Keratinocyte (primary cell): ENCODE data around the gene VAMP8. TPM values are rescaled to one million over a fixed set of nuclear protein-coding genes. Genes with fewer than 3 reads are reported as not detected.

ENCODE experiments used
- DNase-seq: peaks from one replicate; pipeline ENCODE4 v3.0.0-alpha.2; 2011; ENCODE audit warnings: low read depth, missing footprints, low spot score
- FAIRE-seq: peaks from 2 replicates; lab custom pipeline; 2011; peaks lifted over from hg19 to GRCh38; lab: Jason Lieb, UNC
- H2AFZ ChIP-seq: 2 replicates; pipeline ENCODE4 v1.6.0; 2012; ENCODE audit warnings: low read length, control low read depth, inconsistent platforms; ENCODE audit not compliant: control insufficient read depth
- H3K27ac ChIP-seq: 2 replicates; pipeline ENCODE4 v1.5.1; 2011; ENCODE audit warnings: low read length; ENCODE audit not compliant: control insufficient read depth, insufficient read depth
- H3K27me3 ChIP-seq: 3 replicates; pipeline ENCODE4 v1.6.0; 2011; ENCODE audit warnings: low read length; ENCODE audit not compliant: control insufficient read depth, insufficient read depth; ENCODE audit errors: extremely low read depth
- H3K36me3 ChIP-seq, 2 experiments: 2 replicates in 1 of 2; 3 replicates in 1 of 2; pipeline ENCODE4 v1.5.1; 2011; ENCODE audit warnings: low read length in 2 of 2, mild to moderate bottlenecking in 1 of 2; ENCODE audit not compliant: control insufficient read depth in 2 of 2, insufficient read depth in 2 of 2; ENCODE audit errors: extremely low read depth in 1 of 2
- H3K4me1 ChIP-seq: 3 replicates; pipeline ENCODE4 v1.5.1; 2011; ENCODE audit warnings: low read length; ENCODE audit not compliant: control insufficient read depth, insufficient read depth; ENCODE audit errors: extremely low read depth
- H3K4me2 ChIP-seq: 3 replicates; pipeline ENCODE4 v1.6.0; 2011; ENCODE audit warnings: low read depth, low read length; ENCODE audit not compliant: control insufficient read depth, insufficient read depth; ENCODE audit errors: extremely low read depth
- H3K4me3 ChIP-seq, 3 experiments: fragments of 200-600 bp in 1 of 3; sonication (generic) in 1 of 3; 2 replicates in 2 of 3; 3 replicates in 1 of 3; pipeline ENCODE4 v1.5.1; 2011 to 2016; ENCODE audit warnings: low read length in 3 of 3, mild to moderate bottlenecking in 3 of 3, control low read depth in 2 of 3, inconsistent platforms in 1 of 3, low read depth in 1 of 3, mixed read lengths in 1 of 3, mixed run types in 1 of 3, moderate library complexity in 1 of 3; ENCODE audit not compliant: control insufficient read depth in 2 of 3, insufficient read depth in 2 of 3; ENCODE audit errors: extremely low read depth in 1 of 3
- H3K79me2 ChIP-seq: 2 replicates; pipeline ENCODE4 v1.6.0; 2012; ENCODE audit warnings: low read length; ENCODE audit not compliant: control insufficient read depth, insufficient read depth
- H3K9ac ChIP-seq: 3 replicates; pipeline ENCODE4 v1.6.0; 2011; ENCODE audit warnings: low read length; ENCODE audit not compliant: control insufficient read depth, insufficient read depth; ENCODE audit errors: extremely low read depth
- H3K9me1 ChIP-seq: 3 replicates; pipeline ENCODE4 v1.6.0; 2011; ENCODE audit warnings: low read length; ENCODE audit not compliant: control insufficient read depth, insufficient read depth; ENCODE audit errors: extremely low read depth
- H3K9me3 ChIP-seq: 2 replicates; pipeline ENCODE4 v1.5.1; 2012; ENCODE audit warnings: low read depth, low read length; ENCODE audit not compliant: control insufficient read depth
- H4K20me1 ChIP-seq: 3 replicates; pipeline ENCODE4 v1.6.0; 2011; ENCODE audit warnings: low read length; ENCODE audit not compliant: control insufficient read depth, insufficient read depth; ENCODE audit errors: extremely low read depth
- EZH2 ChIP-seq: IDR thresholded peaks from one replicate; pipeline ENCODE4 v1.6.1; 2012; ENCODE audit warnings: inconsistent platforms, mild to moderate bottlenecking, low read length, moderate library complexity
- dilution Hi-C: fragments of 300-500 bp; cut with MboI; formaldehyde crosslinking; loops from one replicate; pipeline ENCODE4 v1.7.0; 2020; ENCODE audit warnings: low sequenced_read_pairs; ENCODE audit not compliant: extremely low pct_ligation_motif_present
- polyA plus RNA-seq, 5 experiments: library from polyadenylated mRNA; depleted of rRNA in 3 of 5; stranded (reverse) in 3 of 5; stranded (forward) in 1 of 5; unstranded in 1 of 5; fragments of >200 nt; gene quantifications; 1 replicate in 1 of 5; 2 replicates in 3 of 5; 3 replicates in 1 of 5; pipeline versions ENCODE4 v1.2.1 to v1.2.3, GENCODE V29; 2011 to 2012; ENCODE audit warnings: missing spikeins in 2 of 5, low read depth in 1 of 5, low replicate concordance in 1 of 5
- TF ChIP-seq, protein P1 (sequence below), 3 experiments: IDR thresholded peaks in 1 of 3; conservative IDR thresholded peaks in 1 of 3; optimal IDR thresholded peaks in 1 of 3; 2 replicates in 2 of 3; 3 replicates in 1 of 3; pipeline versions ENCODE3 to v1.5.1; 2011; ENCODE audit warnings: low read length in 3 of 3, mild to moderate bottlenecking in 3 of 3, moderate library complexity in 2 of 3, control low read depth in 1 of 3, inconsistent platforms in 1 of 3; ENCODE audit not compliant: insufficient read depth in 2 of 3; ENCODE audit errors: extremely low read depth in 1 of 3

Gene VAMP8
- polyA plus RNA-seq, 1 donor (not counting 4 experiments of a cell fraction or from before 2014, with no cell fraction given): 385 TPM

DNA sequence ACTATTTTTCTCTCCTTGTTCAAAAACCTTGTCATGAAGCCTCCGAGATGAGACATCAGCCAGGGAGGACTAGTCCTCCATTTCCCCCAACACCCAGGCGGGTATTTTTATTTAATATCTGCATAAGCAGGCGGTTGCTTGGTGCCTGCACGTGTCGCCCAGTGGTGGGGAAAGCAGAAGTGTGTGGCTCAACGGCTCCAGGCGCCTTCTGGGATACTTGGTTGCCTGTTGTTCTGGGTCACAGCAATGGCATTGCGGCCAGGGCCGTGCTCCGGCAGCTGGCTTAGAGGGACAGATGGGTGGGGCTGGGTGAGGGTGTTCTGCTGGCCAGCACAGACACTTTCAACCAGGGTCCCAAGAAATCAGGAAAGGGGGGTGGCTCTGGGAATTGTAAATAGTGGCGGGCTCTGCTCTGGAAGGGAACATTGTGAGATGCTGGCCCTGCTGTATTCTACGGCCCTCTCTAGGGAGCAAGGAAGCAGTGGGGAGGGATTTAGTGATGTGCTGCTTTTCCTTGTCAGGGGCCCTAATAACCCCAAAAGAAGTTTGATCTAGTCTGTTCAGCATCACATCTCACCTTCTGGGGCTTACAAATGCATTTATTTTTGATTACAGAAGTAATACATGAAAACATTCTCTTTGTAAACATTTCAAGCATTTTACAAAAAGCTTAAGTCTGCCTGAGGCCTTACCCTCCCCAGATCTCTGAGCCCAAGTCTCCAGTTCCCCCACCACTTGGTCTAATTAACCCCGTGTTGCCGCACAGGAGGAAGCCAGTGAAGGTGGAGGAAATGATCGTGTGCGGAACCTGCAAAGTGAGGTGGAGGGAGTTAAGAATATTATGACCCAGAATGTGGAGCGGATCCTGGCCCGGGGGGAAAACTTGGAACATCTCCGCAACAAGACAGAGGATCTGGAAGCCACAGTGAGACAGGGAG, 1.1 kb downstream of the VAMP8 start:
- Histone ChIP-seq H3K4me2 (peak overlapping the region; percentile 99), H3K27ac (peak overlapping the region; percentile 64), H3K9ac (peak overlapping the region; percentile 74), H3K27me3 (no peaks in the 10 kb centered on the region), H3K4me3 (peak overlapping the region; percentile 74 to 94 (median 94)), H3K9me3 (no peaks in the 10 kb centered on the region), H3K4me1 (peaks cover 23% of the 10 kb centered on the region), H3K9me1 (no peaks in the 10 kb centered on the region), H3K79me2 (peaks cover 20% of the 10 kb centered on the region), H4K20me1 (no peaks in the 10 kb centered on the region), H2AFZ (peak overlapping the region; percentile 64), H3K36me3 (peaks cover 15 to 24% of the 10 kb centered on the region in 2 experiments)
- dilution Hi-C loops: no loop called here
- DNase-seq (no peak), FAIRE-seq (no peak)
- TF ChIP-seq EZH2: no peak
- TF ChIP-seq, protein P1, sequence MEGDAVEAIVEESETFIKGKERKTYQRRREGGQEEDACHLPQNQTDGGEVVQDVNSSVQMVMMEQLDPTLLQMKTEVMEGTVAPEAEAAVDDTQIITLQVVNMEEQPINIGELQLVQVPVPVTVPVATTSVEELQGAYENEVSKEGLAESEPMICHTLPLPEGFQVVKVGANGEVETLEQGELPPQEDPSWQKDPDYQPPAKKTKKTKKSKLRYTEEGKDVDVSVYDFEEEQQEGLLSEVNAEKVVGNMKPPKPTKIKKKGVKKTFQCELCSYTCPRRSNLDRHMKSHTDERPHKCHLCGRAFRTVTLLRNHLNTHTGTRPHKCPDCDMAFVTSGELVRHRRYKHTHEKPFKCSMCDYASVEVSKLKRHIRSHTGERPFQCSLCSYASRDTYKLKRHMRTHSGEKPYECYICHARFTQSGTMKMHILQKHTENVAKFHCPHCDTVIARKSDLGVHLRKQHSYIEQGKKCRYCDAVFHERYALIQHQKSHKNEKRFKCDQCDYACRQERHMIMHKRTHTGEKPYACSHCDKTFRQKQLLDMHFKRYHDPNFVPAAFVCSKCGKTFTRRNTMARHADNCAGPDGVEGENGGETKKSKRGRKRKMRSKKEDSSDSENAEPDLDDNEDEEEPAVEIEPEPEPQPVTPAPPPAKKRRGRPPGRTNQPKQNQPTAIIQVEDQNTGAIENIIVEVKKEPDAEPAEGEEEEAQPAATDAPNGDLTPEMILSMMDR (optimal IDR thresholded peaks at IDR 0.05 in 1 of 3, IDR thresholded peaks at IDR 0.05 in 1 of 3, conservative IDR thresholded peaks at IDR 0.05 in 1 of 3; ENCODE audit: extremely low read depth in 1 of 3, insufficient read depth in 2 of 3, low read length in 3 of 3): no peak

DNA sequence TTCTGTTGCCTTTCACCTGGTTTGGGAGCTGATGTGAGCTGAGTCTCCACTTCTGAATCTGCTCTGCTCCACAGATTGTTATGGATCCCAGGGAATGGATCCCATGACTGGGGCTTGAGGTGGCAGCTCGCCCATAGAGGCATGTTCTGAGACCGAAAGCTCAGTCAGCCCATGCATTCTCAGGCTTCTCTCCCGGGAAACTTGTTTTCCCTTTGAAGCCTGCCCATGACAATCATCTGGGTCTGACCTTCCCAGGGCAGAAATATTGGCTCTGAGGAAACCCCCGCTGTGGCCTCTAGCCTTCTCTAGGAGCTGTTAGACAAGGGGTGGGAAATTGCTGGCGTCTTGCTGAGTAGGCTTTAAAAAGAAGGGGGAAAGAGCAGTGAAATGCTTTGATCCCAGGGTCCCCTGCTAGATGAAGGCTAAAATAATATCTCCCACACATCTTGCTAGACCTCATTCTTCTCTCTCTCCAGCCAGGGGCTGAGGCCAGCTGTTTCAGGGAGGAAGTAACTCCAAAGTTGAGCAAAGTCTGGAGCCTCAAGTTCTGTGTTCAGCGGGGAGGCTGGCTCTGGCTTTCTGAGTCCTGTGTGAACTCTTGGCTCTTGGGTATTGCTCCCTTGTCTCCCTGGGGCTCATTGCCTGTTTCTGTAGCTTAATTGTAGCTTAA, 2.0 kb downstream of the VAMP8 start:
- Histone ChIP-seq H3K4me3 (peak overlapping the region; percentile 74 to 94 (median 94)), H3K4me1 (peaks cover 23% of the 10 kb centered on the region)
- no peak for DNase-seq

More for the DNA sequence above, 2.0 kb downstream of the VAMP8 start:
- Histone ChIP-seq H2AFZ (no peak overlapping the region), H3K36me3 (peaks cover 15 to 24% of the 10 kb centered on the region in 2 experiments), H3K27me3 (no peaks in the 10 kb centered on the region), H3K9me3 (no peaks in the 10 kb centered on the region), H3K9ac (peak overlapping the region; percentile 74), H3K27ac (peak overlapping the region; percentile 64), H3K79me2 (peaks cover 20% of the 10 kb centered on the region), H3K9me1 (no peaks in the 10 kb centered on the region), H4K20me1 (no peaks in the 10 kb centered on the region), H3K4me2 (peak overlapping the region; percentile 99)
- TF ChIP-seq, protein P1 (optimal IDR thresholded peaks at IDR 0.05 in 1 of 3, IDR thresholded peaks at IDR 0.05 in 1 of 3, conservative IDR thresholded peaks at IDR 0.05 in 1 of 3; ENCODE audit: extremely low read depth in 1 of 3, insufficient read depth in 2 of 3, low read length in 3 of 3): no peak
- TF ChIP-seq EZH2: no peak
- FAIRE-seq: no peak
- dilution Hi-C loops: no loop called here
